ENCODE results near the gene OSCP1.

Gene OSCP1

GRCh38 chr1:36414384-36414783 lies 35.9 kb downstream of the OSCP1 start:
- no peak overlapping the region for H3K4me3 ChIP-seq (ENCODE audit: control insufficient read depth, low read depth, low read length)
- DNase-seq (ENCODE audit: low read depth), result no peak
- TF ChIP-seq CTCF (IDR thresholded peaks at IDR 0.05; ENCODE audit: control insufficient read depth, insufficient read depth, low read depth, low read length, missing control alignments), result no peak

GRCh38 chr1:36411674-36412648 lies 38.3 kb downstream of the OSCP1 start:
- no peak for DNase-seq (ENCODE audit: low read depth)
- H3K4me3 ChIP-seq (ENCODE audit: control insufficient read depth, low read depth, low read length), result no peak overlapping the region
- no peak for TF ChIP-seq CTCF (IDR thresholded peaks at IDR 0.05; ENCODE audit: control insufficient read depth, insufficient read depth, low read depth, low read length, missing control alignments)

DNA sequence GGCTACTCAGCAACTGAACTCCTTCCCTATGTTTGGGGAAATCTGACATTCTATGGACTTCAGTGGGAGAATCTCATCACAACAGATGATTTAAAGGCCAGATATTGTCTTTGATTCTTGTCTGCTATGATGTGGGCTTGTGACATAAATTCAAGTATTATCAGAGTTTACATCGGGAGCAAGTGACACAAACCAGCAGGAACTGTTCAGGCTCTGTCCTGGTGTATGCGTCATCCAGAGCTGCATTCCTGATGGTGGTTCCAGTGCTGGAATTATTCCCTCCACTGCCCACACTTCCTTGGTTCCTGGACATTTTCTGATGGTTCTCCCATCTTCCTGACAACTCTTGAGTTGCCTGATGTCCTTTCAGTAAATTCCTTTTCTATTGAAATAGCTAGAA lies 41.8 kb downstream of the OSCP1 start:
- no peak overlapping the region for H3K4me3 ChIP-seq (ENCODE audit: control insufficient read depth, low read depth, low read length)
- no peak for TF ChIP-seq CTCF (IDR thresholded peaks at IDR 0.05; ENCODE audit: control insufficient read depth, insufficient read depth, low read depth, low read length, missing control alignments)
- DNase-seq (ENCODE audit: low read depth), result no peak

DNA sequence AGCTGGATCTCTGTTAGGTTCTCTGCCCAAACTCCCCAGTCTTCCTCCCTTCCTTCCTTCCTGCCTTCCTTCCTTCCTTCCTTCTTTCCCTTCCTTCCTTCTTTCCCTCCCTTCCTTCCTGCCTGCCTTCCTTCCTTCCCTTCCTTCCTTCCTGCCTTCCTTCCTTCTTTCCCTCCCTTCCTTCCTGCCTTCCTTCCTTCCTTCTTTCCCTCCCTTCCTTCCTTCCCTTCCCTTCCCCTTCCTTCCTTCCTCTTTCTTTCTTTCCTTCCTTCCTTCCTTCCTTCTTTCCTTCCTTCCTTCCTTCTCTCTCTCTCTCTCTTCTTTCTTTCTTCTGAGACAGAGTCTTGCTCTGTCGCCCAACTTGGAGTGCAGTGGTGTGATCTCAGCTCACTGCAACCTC lies 43.8 kb downstream of the OSCP1 start:
- no peak for DNase-seq (ENCODE audit: low read depth)
- TF ChIP-seq CTCF (IDR thresholded peaks at IDR 0.05; ENCODE audit: control insufficient read depth, insufficient read depth, low read depth, low read length, missing control alignments), result no peak
- no peak overlapping the region for H3K4me3 ChIP-seq (ENCODE audit: control insufficient read depth, low read depth, low read length)

GRCh38 chr1:36402504-36402890 lies 47.8 kb downstream of the OSCP1 start:
- no peak for DNase-seq (ENCODE audit: low read depth)
- H3K4me3 ChIP-seq (ENCODE audit: control insufficient read depth, low read depth, low read length), result no peak overlapping the region
- no peak for TF ChIP-seq CTCF (IDR thresholded peaks at IDR 0.05; ENCODE audit: control insufficient read depth, insufficient read depth, low read depth, low read length, missing control alignments)

DNA sequence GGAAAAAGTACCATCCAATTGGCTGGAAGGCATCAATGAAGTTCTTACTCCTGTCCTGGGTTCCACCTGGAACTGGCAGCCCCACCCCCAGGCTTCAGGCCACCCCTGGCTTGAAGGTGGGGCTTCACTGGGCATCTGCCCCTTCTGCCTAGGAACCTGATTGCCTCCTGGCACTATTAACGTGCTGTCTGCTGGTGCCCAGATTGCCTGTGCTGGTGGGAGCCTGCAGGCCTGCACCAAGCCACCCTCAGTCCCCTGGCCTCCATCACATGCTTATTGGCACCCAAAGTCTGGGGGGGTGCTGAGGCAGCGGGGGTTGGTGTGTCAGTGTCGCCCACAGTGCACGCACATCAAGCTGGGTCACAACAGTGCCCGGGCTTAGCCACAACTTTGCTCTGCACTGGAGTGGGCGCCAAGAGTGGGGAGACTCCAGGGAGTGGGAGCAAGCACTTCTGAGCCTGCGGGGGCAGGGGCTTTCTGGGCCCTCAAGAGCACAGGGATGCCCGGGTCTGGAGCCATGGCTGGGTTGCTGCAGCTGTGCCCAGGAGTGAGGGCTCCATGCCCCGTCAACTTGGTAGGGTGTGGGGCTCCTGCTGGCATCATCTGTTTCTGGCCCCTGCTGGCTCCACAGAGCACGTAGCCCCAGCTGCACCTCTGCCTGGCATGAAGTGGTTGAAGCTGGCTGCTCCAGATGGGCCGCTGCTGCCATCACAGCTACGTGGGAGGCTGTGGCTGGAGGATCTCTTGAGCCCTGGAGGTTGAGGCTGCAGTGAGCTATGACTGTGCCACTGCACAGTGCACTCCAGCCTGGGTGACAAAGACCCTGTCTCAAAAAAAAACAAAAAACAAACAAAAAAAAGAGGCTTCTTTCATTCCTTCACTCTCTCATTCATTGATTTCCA lies 48.4 kb downstream of the OSCP1 start:
- TF ChIP-seq CTCF (IDR thresholded peaks at IDR 0.05; ENCODE audit: control insufficient read depth, insufficient read depth, low read depth, low read length, missing control alignments), result no peak
- no peak for DNase-seq (ENCODE audit: low read depth)
- peak overlapping the region; percentile 45 for H3K4me3 ChIP-seq (ENCODE audit: control insufficient read depth, low read depth, low read length)

Data from AG09309 (cell line).